Keratinocyte (primary cell): ENCODE results near the gene KRT6C. TPM values are rescaled to one million over a fixed set of nuclear protein-coding genes. Genes with fewer than 3 reads are reported as not detected.
"Not testable (repeated sequence)": the region's sequence is repeated elsewhere in the genome, so short reads cannot be mapped to it uniquely, and the experiment has no call there.

Source experiments
- DNase-seq: peaks from one replicate; pipeline ENCODE4 v3.0.0-alpha.2; 2011; ENCODE audit warnings: low read depth, missing footprints, low spot score
- FAIRE-seq: peaks from 2 replicates; lab custom pipeline; 2011; peaks lifted over from hg19 to GRCh38; lab: Jason Lieb, UNC
- H2AFZ ChIP-seq: 2 replicates; pipeline ENCODE4 v1.6.0; 2012; ENCODE audit warnings: low read length, control low read depth, inconsistent platforms; ENCODE audit not compliant: control insufficient read depth
- H3K27ac ChIP-seq: 2 replicates; pipeline ENCODE4 v1.5.1; 2011; ENCODE audit warnings: low read length; ENCODE audit not compliant: control insufficient read depth, insufficient read depth
- H3K27me3 ChIP-seq: 3 replicates; pipeline ENCODE4 v1.6.0; 2011; ENCODE audit warnings: low read length; ENCODE audit not compliant: control insufficient read depth, insufficient read depth; ENCODE audit errors: extremely low read depth
- H3K36me3 ChIP-seq, 2 experiments: 2 replicates in 1 of 2; 3 replicates in 1 of 2; pipeline ENCODE4 v1.5.1; 2011; ENCODE audit warnings: low read length in 2 of 2, mild to moderate bottlenecking in 1 of 2; ENCODE audit not compliant: control insufficient read depth in 2 of 2, insufficient read depth in 2 of 2; ENCODE audit errors: extremely low read depth in 1 of 2
- H3K4me1 ChIP-seq: 3 replicates; pipeline ENCODE4 v1.5.1; 2011; ENCODE audit warnings: low read length; ENCODE audit not compliant: control insufficient read depth, insufficient read depth; ENCODE audit errors: extremely low read depth
- H3K4me2 ChIP-seq: 3 replicates; pipeline ENCODE4 v1.6.0; 2011; ENCODE audit warnings: low read depth, low read length; ENCODE audit not compliant: control insufficient read depth, insufficient read depth; ENCODE audit errors: extremely low read depth
- H3K4me3 ChIP-seq, 3 experiments: fragments of 200-600 bp in 1 of 3; sonication (generic) in 1 of 3; 2 replicates in 2 of 3; 3 replicates in 1 of 3; pipeline ENCODE4 v1.5.1; 2011 to 2016; ENCODE audit warnings: low read length in 3 of 3, mild to moderate bottlenecking in 3 of 3, control low read depth in 2 of 3, inconsistent platforms in 1 of 3, low read depth in 1 of 3, mixed read lengths in 1 of 3, mixed run types in 1 of 3, moderate library complexity in 1 of 3; ENCODE audit not compliant: control insufficient read depth in 2 of 3, insufficient read depth in 2 of 3; ENCODE audit errors: extremely low read depth in 1 of 3
- H3K79me2 ChIP-seq: 2 replicates; pipeline ENCODE4 v1.6.0; 2012; ENCODE audit warnings: low read length; ENCODE audit not compliant: control insufficient read depth, insufficient read depth
- H3K9ac ChIP-seq: 3 replicates; pipeline ENCODE4 v1.6.0; 2011; ENCODE audit warnings: low read length; ENCODE audit not compliant: control insufficient read depth, insufficient read depth; ENCODE audit errors: extremely low read depth
- H3K9me1 ChIP-seq: 3 replicates; pipeline ENCODE4 v1.6.0; 2011; ENCODE audit warnings: low read length; ENCODE audit not compliant: control insufficient read depth, insufficient read depth; ENCODE audit errors: extremely low read depth
- H3K9me3 ChIP-seq: 2 replicates; pipeline ENCODE4 v1.5.1; 2012; ENCODE audit warnings: low read depth, low read length; ENCODE audit not compliant: control insufficient read depth
- H4K20me1 ChIP-seq: 3 replicates; pipeline ENCODE4 v1.6.0; 2011; ENCODE audit warnings: low read length; ENCODE audit not compliant: control insufficient read depth, insufficient read depth; ENCODE audit errors: extremely low read depth
- EZH2 ChIP-seq: IDR thresholded peaks from one replicate; pipeline ENCODE4 v1.6.1; 2012; ENCODE audit warnings: inconsistent platforms, mild to moderate bottlenecking, low read length, moderate library complexity
- dilution Hi-C: fragments of 300-500 bp; cut with MboI; formaldehyde crosslinking; loops from one replicate; pipeline ENCODE4 v1.7.0; 2020; ENCODE audit warnings: low sequenced_read_pairs; ENCODE audit not compliant: extremely low pct_ligation_motif_present
- polyA plus RNA-seq, 5 experiments: library from polyadenylated mRNA; depleted of rRNA in 3 of 5; stranded (reverse) in 3 of 5; stranded (forward) in 1 of 5; unstranded in 1 of 5; fragments of >200 nt; gene quantifications; 1 replicate in 1 of 5; 2 replicates in 3 of 5; 3 replicates in 1 of 5; pipeline versions ENCODE4 v1.2.1 to v1.2.3, GENCODE V29; 2011 to 2012; ENCODE audit warnings: missing spikeins in 2 of 5, low read depth in 1 of 5, low replicate concordance in 1 of 5
- TF ChIP-seq, protein P1 (sequence below), 3 experiments: IDR thresholded peaks in 1 of 3; conservative IDR thresholded peaks in 1 of 3; optimal IDR thresholded peaks in 1 of 3; 2 replicates in 2 of 3; 3 replicates in 1 of 3; pipeline versions ENCODE3 to v1.5.1; 2011; ENCODE audit warnings: low read length in 3 of 3, mild to moderate bottlenecking in 3 of 3, moderate library complexity in 2 of 3, control low read depth in 1 of 3, inconsistent platforms in 1 of 3; ENCODE audit not compliant: insufficient read depth in 2 of 3; ENCODE audit errors: extremely low read depth in 1 of 3

Gene KRT6C
- polyA plus RNA-seq, 1 donor (not counting 4 experiments of a cell fraction or from before 2014, with no cell fraction given), result 357 TPM

DNA sequence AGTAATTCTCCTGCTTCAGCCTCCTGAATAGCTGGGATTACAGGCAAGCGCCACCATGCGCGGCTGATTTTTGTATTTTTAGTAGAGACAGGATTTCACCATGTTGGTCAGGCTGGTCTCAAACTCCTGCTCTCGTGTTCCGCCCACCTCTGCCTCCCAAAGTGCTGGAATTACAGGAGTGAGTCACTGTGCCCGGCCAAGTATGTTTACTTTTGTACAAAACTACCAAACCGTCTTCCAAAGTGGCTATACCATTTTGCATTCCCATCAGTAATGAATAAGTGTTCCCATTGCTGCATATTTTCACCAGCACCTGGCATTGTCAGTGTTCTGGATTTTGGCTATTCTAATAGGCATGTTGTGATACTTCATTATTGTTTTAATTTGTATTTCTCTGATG lies 27.9 kb upstream of the KRT6C start:
- no peak overlapping the region for H2AFZ ChIP-seq
- no peaks in the 10 kb centered on the region for H3K9me3 ChIP-seq
- dilution Hi-C loops, result no loop called here
- no peak for TF ChIP-seq EZH2
- H4K20me1 ChIP-seq, result no peaks in the 10 kb centered on the region
- H3K27me3 ChIP-seq, result no peaks in the 10 kb centered on the region
- no peak overlapping the region for H3K4me2 ChIP-seq
- H3K9ac ChIP-seq, result no peak overlapping the region
- no peaks in the 10 kb centered on the region for H3K36me3 ChIP-seq
- peaks cover 30% of the 10 kb centered on the region for H3K4me1 ChIP-seq
- no peaks in the 10 kb centered on the region for H3K79me2 ChIP-seq
- H3K4me3 ChIP-seq, result no peak overlapping the region
- H3K9me1 ChIP-seq, result no peaks in the 10 kb centered on the region
- FAIRE-seq, result no peak
- no peak overlapping the region for H3K27ac ChIP-seq
- no peak for DNase-seq

DNA sequence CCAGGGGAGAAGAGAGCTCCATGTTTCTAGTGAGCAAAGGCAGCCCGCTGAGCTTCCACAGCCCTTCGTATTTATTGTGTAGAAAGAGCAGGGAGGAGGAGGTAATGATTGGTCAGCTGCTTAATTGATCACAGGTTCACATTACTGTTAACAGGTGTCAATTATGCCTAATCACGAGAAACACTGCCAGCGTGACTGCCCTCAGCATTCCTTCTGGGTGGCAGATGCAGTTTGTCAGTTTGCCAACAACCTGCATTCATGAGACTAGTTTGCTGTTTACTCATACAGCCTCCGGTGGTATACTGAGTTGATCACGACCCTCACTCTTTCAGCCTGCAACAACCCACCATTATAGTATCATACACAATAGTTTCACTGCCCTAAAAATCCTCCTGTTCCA lies 27.0 kb upstream of the KRT6C start:
- H3K27ac ChIP-seq, dilution Hi-C loops, H3K4me3 ChIP-seq, H3K4me2 ChIP-seq, H3K36me3 ChIP-seq, H3K9me3 ChIP-seq, FAIRE-seq, H3K9ac ChIP-seq, H4K20me1 ChIP-seq, H3K27me3 ChIP-seq, DNase-seq, H3K9me1 ChIP-seq, H3K79me2 ChIP-seq, H2AFZ ChIP-seq: not testable (repeated sequence)
- H3K4me1 ChIP-seq, result peaks cover 39% of the 10 kb centered on the region

DNA sequence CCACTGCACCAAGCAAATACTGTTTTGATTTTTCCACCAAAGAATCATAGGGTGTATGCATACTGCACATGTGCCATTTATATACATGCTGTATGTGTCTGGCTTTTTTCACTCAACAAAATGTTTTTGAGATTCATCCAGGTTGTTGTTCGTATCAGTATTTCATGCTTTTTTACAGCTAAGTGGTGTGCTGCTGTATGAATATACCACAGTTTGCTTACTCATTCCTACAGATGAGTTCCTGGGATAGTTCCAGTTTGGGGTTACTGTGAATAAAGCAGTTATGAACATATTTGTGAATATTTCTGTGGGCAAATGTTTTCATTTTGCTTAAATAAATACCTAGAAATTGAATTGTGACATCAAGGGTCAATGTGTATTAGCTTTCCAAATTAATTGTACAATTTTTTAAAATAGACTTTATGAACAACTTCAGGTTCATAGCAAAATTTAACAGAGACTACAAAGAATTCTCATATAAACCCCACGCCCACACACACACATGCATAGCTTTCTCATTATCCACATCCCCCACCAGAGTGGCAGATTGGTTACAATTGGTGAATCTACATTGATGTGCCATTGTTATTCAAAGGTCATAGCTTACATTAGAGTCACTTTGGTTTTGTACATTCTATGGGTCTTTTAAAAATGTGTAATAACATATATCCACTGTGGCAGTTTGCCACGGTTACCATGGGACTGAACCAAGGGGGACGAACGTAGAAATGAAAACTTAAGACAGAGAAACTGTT lies 26.4 kb upstream of the KRT6C start:
- no peaks in the 10 kb centered on the region for H3K9me1 ChIP-seq
- FAIRE-seq, result peak; percentile 20
- H3K9me3 ChIP-seq, result no peaks in the 10 kb centered on the region
- H3K4me3 ChIP-seq, result no peak overlapping the region
- H3K9ac ChIP-seq, result no peak overlapping the region
- no peak overlapping the region for H2AFZ ChIP-seq
- H3K27me3 ChIP-seq, result no peaks in the 10 kb centered on the region
- peaks cover 45% of the 10 kb centered on the region for H3K4me1 ChIP-seq
- no peaks in the 10 kb centered on the region for H3K36me3 ChIP-seq
- dilution Hi-C loops, result no loop called here
- peak overlapping the region; percentile 12 for H3K4me2 ChIP-seq
- DNase-seq, result no peak
- no peak overlapping the region for H3K27ac ChIP-seq
- H4K20me1 ChIP-seq, result no peaks in the 10 kb centered on the region
- TF ChIP-seq EZH2, result no peak
- TF ChIP-seq, protein P1, sequence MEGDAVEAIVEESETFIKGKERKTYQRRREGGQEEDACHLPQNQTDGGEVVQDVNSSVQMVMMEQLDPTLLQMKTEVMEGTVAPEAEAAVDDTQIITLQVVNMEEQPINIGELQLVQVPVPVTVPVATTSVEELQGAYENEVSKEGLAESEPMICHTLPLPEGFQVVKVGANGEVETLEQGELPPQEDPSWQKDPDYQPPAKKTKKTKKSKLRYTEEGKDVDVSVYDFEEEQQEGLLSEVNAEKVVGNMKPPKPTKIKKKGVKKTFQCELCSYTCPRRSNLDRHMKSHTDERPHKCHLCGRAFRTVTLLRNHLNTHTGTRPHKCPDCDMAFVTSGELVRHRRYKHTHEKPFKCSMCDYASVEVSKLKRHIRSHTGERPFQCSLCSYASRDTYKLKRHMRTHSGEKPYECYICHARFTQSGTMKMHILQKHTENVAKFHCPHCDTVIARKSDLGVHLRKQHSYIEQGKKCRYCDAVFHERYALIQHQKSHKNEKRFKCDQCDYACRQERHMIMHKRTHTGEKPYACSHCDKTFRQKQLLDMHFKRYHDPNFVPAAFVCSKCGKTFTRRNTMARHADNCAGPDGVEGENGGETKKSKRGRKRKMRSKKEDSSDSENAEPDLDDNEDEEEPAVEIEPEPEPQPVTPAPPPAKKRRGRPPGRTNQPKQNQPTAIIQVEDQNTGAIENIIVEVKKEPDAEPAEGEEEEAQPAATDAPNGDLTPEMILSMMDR (optimal IDR thresholded peaks at IDR 0.05 in 1 of 3, IDR thresholded peaks at IDR 0.05 in 1 of 3, conservative IDR thresholded peaks at IDR 0.05 in 1 of 3; ENCODE audit: extremely low read depth in 1 of 3, insufficient read depth in 2 of 3, low read length in 3 of 3), result no peak
- no peaks in the 10 kb centered on the region for H3K79me2 ChIP-seq
